Activated CD8-positive, alpha-beta memory T cell treated with anti-CD3 and anti-CD28 coated beads, Interleukin-2, amount 50 U/mL, for 48 hours (primary cell): ENCODE measurements around the gene PTPA.
A peak's percentile ranks its signal among the peaks of the same experiment; 100 is the strongest.
"Not testable (repeated sequence)": the region's sequence is repeated elsewhere in the genome, so short reads cannot be mapped to it uniquely, and the experiment has no call there.

ENCODE experiments used
- DNase-seq: peaks from one replicate; pipeline ENCODE4 v3.0.0-alpha.2; 2020

PTPA gene

DNA sequence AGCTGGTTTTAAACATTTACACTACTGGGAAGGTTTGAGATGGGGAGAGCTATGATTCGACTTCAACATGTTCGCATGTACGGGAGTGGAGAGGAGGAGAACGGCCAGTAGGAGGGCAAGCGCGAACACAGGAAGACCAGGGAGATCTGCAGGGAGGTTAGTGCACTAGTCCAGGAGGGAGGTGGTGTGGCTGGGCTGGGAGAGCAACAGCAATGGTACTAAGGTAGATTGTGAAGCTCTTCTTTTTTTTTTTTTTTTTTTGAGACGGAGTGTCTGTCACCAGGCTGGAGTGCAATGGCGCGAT lies 50.3 kb downstream of the PTPA start:
- no peak for DNase-seq

GRCh38 chr9:129162497-129163197 lies 51.4 kb downstream of the PTPA start:
- no peak for DNase-seq

DNA sequence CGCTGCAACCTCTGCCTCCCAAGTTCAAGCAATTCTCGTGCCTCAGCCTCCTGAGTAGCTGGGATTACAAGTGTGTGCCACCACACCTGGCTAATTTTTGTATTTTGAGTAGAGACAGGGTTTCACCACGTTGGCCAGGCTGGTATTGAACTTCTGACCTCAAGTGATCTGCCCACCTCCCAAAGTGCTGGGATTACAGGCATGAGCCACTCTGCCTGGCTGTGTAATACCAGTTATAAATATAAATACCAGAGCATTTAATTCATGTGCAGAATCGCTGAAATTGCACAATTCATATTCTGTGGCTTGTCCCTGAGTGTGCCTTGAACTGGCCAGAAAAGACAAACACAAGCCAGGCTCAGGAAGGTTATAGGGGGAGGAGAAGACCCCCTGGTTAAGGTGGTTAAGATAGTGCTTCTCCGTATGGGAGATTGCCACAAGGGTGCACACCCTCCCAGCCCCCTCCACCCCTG lies 52.0 kb downstream of the PTPA start:
- not testable (repeated sequence) for DNase-seq

DNA sequence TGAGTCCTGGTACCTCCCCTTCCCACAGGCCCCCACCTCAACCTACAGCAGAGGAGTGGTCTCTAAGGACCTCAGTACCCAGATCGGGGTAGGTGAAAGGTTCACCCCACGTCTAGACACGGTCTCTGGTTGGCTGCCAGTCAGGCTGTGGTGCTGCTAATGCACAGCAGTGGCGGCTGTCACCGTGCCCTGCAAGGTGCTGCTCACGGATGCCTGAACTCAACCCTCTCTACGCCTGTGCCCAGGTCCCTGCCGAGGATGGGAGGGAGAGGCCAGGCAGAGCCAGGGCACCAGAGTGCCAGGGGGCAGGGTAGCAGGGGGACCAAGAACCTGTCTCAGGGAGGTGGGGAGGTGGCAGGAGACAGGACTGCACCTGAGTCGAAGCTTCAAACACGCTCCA lies 52.5 kb downstream of the PTPA start:
- no peak for DNase-seq

DNA sequence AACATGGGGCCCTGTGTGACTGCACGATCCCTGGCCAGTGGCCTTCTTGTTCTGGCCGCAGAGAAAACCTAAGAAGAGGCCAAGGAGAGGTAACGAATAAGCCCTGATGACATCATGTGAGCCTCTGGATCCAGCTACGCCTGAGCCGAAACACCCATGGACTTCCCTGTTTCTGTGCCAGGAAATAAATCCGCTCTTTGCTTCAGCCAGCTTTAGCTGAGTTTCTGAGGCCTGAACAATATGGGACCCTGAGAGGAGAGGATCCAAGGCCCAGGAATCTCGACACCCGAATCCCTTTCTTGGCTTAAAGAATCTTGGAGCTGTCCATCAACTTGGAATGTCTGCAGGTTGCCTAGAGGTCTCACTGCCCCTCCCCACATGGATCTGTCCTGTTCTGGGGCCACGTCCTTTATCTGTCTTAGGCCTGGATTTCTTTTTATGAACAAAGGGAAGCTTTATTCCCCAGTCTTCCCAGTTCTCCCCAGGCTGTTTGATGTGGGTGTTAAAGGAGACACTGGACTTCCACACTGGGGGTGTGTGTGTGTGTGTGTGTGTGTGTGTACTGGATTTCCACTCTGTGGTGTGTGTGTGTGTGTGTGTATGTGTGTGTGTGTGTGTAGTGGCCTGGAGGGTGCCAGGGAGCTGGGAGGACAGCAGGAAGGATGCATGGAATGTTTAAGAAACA lies 53.2 kb downstream of the PTPA start:
- no peak for DNase-seq

- no peak for DNase-seq
These were observed 54.0 kb downstream of the PTPA start for GRCh38 chr9:129165198-129165597.

DNA sequence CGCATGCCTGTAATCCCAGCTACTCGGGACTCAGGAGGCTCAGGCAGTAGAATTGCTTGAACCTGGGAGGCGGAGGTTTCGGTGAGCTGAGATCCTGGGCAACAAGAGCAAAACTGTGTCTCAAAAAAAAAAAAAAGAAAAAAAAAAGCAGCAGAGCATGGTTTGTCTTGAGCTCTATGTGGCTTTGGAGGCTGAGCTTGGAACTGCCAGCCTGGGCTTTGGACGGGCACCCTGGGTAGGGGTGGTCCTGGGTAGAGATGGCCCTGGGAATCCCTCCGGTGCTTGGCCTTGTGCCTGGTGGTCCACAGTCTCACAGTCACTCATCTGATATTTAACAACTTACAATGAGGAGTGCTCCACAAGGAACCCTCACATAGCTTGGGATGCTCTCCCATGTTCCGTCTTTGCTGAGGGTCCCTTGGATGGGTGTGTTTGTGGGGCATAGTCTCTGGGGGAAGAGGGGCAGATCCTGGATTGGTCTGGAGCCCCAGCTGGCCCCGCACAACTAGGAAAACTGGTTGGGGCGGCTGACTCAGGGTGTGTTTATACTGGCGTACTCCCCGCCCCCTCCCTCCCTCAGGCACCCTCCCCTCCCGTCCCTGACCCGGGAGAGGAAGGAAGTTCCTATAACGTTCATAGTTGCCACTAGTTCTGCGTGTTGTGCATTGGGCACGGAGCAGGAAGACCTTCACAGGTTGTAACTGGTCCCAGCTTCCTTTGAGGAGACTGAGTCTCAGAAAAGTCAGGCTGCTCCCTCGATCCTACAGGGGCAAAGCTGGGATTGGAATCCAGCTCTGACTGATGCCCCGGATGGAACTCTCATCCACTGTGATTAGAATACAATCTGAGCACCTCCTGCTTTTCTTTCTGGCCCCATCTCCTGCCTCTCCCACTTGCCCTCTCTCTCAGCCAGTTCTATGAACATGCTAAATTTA lies 55.7 kb downstream of the PTPA start:
- no peak for DNase-seq

DNA sequence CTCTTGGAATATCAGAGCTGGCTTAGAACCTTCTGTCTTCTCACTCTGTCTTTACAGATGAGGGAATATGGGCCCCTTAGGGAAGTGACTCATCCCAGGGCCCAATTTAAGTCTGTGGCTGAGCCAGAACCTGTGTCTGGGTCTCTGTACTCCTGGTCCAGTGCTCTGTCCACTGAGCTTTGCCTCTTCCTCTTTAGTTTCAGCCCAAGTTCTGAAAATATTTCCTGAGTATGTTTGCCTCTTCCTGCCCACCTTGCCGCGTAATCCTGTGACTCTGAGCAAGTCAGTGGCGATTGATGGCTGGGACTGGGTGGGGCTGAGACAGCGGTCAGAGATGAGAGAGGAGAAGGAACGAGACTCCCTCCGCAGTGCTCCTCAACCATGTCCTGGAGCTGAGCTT lies 59.0 kb downstream of the PTPA start:
- DNase-seq = no peak

- no peak for DNase-seq
These were observed 61.0 kb downstream of the PTPA start for GRCh38 chr9:129171993-129172751.

DNA sequence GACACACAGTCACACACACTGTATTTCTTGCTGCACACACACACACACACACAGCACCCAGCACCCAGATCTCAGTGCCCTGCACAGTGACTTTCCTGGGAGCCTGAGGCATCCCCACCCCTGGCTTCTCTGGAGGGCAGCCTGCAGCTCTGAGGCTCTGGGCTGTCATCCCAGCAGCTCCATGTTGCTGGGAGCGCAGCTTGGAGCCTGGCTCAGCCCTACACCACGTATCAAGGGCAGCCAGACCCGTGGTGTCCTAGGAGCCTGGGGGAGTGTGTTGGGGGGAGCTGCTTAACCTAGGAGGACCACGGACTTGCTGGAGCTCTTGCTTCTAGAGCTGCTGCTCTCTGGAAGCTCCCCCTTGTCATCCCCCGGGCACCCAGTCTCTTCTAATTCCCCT lies 61.6 kb downstream of the PTPA start:
- no peak for DNase-seq

DNA sequence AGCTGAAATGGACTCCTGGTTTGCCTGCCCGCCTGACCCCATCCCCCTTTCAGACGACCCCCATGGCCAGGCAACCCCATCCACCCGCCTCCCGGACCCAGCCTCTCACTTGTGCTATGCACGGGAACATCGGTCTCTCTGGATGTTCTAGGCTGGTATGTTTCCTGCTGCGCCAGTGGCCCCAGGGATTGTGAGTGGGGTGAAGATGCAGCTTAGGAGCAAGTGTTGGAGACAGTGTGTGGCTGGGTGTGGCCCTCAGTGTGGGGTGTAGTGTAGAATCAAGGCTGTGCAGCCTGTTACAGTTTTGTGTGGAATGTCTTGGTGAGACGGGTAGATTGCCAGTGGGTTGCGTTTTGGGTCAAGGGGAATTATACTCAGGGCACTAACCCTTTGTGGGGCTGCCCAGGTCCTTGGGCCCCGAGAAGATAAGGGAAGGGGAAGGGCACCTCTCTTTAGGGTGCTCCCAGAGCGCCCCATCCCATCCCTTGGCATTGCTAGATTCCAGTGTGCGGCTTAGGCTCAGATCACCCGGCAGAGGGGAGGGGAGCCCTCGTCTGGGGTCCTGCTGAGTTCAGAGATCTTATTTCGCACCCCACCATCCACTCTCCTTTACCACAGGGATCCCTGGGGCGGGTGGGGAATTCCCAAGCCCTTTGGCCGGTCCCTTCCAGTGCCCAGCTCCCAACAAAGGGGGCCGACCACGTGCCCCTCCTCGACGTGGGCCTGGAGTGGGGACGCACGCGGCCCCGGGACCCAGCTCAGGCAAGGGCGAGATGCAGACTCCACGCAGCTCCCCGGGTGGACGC lies 62.3 kb downstream of the PTPA start:
- DNase-seq = no peak

DNA sequence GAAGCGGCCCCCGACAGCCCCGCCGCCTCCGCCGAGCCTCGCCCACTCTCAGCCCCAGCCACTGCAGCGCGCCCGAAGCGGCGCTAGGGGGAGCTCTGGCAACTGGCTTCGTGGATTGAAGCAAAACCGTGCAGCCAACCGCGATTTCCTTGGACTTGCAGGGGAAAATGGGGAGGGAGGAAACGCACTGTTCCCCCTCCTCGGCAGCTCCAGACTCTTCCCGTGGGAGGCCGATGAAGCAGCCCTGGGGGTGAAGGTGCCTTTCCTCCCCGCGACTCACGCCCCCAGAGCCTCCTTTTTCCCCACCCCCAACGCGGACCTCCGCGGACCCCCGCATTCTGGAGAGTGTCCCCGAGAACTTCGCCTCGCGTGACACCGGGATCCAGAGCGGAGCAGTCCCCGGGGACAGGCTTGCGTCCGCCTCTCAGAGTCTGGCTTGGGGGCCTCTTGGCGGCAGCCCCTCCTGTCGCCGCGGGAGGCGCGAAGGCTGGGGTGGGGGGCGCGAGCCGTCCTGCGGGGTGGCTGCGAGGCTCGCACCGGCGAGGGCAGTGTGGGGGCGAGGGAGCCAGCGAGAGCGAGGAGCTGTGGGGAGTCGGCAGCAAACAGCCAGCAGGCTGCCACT lies 63.0 kb downstream of the PTPA start:
- DNase-seq = peak; percentile 93

- peak; percentile 65 for DNase-seq
These were observed 63.7 kb downstream of the PTPA start for GRCh38 chr9:129174724-129175514.

DNA sequence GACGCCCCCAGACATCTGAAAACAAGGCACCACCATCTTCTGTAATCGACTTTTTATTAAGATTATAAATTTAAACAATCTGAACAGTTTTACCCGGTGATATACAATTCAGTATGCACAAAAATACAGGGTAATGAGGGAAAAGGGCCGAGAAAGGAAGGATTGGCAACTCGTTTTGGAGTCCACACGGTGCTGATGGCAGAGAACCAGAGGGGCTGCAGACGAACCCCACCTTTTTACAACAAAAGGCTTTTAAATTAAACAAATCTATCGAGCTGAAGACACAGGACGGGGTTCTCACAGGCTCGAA lies 64.3 kb downstream of the PTPA start:
- DNase-seq = no peak

GRCh38 chr9:129175825-129176633 lies 64.8 kb downstream of the PTPA start:
- peak; percentile 76 for DNase-seq

GRCh38 chr9:129176701-129177442 lies 65.7 kb downstream of the PTPA start:
- DNase-seq = peak; percentile 67

GRCh38 chr9:129177443-129177790 lies 66.2 kb downstream of the PTPA start:
- DNase-seq = peak; percentile 61

- peak; percentile 95 for DNase-seq
These were observed 66.8 kb downstream of the PTPA start, which contains the start of gene IER5L for GRCh38 chr9:129177791-129178567. IER5L (minus strand) TSS chr9:129178261; CDS start chr9:129178052, 209 bp downstream.
